HG03439 (cell line): ENCODE data around the gene ABHD2.

ENCODE experiments used
- ATAC-seq: cut with Tn5 transposase; IDR thresholded peaks from one replicate; pipeline ENCODE4 v1.9.1; 2021; ENCODE audit warnings: mild to moderate bottlenecking, moderate library complexity; ENCODE audit not compliant: unreplicated experiment

Gene ABHD2

DNA sequence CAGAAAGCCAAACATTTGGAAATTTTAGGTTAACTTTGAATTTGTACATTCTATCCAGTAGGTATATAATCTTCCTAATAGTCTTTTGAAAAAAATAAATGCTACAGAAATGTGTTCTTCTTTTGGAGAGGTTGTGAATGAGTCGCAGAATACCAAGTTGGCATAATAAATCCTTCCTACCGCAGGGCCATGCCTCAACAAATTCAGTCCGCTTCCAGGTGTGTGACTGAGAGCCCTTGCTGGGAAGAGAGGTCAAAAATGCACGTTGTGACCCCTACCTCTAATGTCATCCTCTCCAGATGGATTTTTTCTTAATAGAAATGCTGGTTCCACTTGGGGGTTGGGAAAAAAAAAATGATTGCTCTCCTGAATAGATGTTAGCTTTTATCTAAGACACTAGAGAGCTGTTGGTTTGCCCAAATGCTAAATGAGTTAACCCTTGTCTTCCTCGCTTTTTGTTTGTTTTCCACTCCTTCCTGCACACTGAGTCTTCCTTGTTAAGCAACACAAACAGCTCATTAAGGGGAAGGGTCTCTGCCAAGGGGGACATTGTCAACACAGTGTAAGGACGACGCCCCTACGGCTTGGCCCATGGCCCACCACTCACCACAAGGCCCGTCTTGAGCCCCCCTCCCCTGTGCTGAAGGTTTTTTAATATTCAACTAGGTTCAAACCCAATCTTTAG, 99.2 kb downstream of the ABHD2 start:
- no peak for ATAC-seq

DNA sequence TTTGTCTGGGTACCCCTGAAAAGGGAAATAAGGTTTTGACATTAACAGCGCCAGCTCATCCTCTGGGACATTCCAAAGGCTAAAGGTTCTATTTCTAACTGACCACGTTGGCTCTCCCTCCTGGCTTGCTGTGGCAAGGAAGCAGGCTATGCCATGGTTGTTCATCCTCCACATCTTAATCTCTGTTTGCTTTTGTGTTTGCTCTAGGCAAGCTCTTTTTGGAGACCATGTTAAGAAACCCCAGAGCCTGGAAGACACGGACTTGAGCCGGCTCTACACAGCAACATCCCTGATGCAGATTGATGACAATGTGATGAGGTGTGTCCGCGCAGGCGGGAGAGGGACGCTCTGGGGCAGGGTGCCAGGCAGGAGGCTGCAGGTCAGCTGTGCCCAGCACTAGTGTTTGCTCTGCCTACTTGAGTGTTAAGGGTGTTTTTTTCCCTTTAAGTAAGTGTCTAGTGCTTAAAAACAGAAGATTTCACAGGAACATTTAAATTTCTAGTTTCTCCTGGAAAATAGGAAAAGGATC, 99.8 kb downstream of the ABHD2 start:
- ATAC-seq: no peak

DNA sequence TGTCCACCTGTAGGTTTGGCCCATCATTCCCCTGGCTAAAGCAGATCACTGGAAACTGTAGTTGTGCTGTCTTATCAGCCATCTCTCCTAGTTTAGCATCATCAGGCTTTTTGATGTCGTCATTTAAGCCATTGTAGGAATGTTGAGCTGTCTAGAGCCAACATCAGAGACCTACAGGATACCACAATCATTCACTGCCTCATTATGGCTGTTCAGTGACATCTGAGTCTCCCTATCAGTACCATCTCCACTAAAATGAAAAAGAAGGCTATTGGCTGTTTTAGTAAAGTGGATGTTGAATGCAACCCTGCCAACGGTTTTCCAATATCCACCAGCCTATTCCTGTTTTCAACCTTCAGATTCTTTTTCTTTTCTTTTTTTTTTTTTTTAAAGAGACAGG, 103.9 kb downstream of the ABHD2 start:
- no peak for ATAC-seq

DNA sequence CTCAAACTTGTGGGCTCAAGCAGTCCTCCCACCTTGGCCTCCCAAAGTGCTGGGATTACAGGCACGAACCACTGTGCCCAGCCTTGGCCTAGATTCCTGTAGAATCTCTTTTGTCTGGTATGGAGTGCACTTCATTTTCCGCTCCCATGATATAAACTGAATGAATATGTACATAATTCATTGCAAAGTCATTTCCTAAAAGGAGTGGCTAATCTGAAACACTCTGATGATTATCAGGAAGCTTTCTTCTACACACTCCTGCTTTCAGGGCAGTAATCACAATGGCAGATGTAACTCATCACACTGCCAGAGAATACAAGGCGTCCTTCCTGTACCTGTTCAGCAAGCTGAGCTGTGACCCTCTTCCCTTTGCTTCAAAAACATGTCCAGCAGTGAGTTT, 104.5 kb downstream of the ABHD2 start:
- no peak for ATAC-seq

DNA sequence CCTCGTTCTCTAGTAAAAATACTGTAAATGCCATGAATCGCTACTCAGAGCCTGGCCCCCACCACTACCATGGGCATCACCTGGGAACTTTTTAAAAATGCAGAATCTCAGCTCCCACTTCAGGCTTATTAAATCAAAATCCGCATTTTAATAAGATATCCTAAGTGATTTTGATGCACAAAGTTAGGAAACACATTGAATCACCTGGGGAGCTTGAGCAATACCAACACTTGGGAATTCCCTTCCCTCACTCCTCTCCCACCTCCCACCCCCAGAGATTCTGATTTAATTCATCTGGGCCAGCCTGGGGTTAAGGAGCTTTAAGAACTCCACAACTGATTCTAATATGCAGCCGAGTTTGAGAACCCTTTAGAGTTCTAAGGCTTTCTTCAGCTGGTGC, 106.4 kb downstream of the ABHD2 start:
- ATAC-seq: no peak

DNA sequence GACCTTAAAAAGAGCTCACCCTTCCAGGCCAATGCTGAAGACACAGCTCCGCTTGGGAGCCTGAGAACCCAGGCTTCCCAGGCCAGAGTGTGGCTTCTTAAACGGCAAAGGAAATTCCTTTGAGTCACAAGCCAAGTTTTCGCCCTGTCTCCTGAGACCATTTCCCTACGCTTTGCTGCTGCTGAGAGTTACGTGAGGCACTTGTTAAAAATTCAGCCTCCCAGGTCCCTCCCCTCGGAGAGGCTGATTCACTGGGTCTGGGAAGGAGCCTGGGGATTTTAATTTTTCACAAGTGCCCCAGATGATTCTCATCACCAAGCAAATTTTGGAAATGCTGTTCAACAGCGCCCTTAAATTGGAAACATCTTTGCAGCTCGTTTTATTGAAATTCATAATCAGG, 107.6 kb downstream of the ABHD2 start:
- no peak for ATAC-seq

DNA sequence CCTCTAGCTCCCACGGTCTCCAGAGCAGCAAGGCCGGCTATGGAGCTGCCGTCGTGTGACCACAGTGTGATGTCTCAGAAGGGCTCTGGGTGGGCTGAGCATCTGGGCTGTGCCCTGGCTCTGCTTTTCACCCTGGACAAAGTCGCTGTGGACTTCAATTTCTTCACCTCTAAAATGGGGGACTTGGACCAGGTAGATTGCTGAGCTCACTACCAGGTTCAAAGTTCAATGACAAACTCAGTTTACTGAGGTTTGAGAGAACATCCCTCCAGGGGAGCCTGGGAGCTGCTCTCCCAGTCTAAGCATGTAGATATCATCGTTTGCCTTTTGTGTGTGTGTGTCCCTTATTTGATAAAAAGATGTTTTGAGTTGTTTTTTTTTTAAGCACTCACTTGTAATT, 108.0 kb downstream of the ABHD2 start:
- ATAC-seq: no peak

DNA sequence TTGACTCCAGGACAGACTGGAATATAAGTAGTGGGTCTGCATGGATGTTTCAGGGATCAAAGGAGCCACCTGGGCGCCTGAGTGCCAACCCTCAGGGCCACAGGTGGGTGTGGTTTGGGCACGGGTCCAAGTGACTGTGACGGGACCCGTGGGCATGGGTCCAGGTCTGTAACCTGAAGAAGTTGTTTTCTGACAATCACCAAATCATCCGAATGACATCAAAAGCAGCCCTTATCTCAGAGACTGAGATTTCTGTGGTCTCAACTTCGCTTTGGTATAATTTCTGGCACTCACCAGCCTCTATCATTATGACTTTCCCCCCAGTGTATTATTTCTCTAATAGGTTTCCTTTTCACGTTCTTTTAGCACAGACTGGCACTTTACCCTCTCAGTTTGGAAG, 108.7 kb downstream of the ABHD2 start:
- no peak for ATAC-seq

DNA sequence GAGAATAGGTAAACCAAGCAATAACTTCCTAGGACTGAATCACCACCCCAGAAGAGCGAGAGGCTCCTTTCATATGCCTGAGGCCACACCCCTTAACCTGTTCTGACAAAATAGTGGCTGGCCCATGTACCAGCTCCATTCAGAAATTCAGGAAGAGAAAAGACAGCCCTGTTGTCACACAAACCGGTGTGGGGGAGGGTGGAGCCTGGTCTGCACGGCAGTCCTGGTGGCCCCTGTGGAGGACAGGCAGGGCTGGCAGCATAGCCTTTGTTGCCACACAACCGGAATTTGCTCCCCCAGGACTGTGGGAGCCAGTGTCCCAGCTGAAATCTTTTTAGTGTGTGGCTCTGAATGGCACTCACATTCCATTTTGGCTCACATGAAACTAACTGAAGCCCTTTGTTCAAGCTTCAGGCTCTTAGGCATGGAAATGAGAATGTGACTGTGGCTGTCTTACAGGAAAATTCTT, 109.3 kb downstream of the ABHD2 start:
- ATAC-seq: no peak

DNA sequence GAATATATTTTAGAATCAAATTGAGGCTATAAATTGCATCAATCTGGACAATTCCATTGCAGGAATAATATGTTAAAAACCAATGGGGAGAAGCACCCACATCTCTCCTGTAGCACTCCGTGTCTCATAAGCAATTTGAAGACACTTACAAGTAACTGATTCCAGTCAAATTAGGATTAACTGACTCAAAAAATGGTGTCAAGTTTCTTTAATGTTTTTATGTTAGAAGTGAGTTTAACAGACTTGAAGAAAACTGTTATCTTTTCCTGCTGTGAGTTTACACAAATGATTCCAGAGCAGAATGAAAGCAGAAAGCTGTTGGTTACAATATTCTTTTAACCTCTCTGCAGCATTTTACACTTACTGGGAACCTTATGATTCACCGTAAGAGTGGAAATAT, 109.9 kb downstream of the ABHD2 start:
- no peak for ATAC-seq

DNA sequence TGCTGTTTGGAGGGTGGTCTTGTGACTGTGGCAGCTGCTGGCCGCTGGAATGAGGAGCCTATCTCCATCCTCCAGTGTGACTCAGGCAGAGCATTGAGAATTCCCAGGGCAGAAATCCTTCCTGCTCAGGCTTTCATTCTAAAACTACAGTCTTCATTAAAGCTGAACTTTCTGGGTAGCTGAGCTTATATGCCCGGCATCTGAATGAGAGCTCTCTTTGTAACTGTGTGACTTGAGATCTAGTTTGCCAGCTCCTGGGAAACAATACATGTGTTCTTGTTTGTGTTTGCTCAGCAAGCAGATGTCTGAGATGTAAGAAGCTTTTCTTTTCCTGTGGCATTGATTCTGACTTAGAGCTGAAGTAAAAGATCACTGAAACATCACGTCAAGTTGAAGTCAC, 110.7 kb downstream of the ABHD2 start:
- no peak for ATAC-seq

DNA sequence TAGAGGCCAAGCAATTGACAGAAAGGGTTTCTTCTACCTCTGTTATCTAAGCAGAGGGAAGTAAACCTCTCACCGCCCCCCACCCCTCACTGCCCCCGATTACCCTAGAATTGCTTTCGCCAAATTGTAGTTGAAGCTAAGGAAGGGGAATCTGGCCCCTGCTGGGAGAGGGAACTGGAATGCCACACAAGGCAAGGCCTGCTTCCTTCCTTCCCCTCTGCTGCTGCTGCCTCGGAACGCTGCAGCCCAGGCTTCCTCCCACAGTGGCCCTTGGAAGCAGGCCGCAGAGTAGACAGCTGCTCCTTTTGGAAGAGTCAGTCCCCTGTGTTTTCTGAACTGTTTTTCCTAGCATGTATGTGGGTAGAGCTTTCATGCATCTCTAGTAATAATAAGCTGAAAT, 111.5 kb downstream of the ABHD2 start:
- no peak for ATAC-seq

DNA sequence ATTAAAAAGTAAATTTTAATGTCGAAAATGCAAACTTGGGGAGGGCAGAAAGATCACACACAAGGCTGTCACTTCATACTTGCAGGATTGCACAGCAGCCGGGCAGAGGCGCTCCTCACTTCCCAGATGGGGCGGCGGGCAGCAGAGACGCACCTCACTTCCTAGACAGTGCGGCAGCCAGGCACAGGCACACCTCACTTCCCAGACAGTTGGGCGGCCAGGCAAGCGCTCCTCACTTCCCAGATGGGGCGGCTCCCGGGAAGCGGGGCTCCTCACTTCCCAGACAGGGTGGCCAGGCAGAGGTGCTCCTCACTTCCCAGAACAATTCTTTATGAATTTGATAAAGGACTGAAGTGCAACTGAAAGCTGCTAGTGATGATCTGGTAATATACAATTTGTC, 111.9 kb downstream of the ABHD2 start:
- ATAC-seq: no peak

DNA sequence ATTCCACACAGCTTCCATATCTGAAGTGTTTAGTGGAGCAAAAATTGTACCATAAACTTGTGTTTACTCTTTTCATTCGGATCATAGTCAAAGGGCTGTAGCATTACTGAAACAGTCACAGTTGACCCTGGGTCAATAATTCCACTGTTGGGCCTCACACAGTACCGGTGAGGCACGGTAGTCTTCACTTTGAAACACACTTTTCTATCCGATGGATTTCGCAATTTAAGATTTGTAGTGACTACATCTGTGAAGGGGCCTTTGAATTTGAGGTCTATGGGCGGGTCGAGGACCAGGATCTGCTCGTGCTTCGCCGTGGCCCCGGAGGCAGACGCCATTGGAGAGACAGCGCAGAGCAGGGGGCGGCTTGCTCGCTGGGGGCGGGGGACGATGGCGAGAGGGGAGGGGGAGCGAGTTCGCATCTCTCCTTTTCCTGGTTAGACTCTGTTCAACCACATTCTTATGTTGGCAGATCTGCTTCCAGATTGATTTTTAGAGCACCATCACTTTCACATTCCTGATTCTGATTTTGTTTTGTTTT, 113.3 kb downstream of the ABHD2 start:
- no peak for ATAC-seq

DNA sequence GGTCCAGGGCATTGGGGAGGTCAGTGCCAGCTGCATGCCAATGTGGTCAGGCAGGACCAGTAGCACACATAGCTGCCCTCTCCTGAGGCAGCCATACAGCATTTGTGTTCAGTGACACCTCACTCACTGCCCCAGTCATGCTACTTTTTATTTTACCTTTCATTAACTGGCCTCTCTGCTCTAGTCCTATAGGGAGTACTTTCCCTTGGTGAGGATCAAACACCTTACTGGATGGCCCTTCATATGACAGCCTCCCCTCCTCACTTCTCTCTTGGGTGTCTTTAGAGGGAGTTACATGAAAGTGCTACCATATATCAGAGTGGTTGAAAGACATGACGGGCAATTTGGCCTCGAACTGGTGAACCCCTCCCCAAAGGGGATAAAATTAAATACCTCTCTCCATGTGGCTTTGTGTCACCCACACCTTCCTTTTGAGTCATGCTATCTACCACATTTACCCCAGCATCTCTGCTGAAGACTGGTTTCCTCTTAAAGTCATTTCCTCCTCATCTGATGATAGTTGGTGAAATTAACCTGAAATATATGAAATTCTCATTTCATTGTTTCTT, 115.5 kb downstream of the ABHD2 start:
- ATAC-seq: no peak

DNA sequence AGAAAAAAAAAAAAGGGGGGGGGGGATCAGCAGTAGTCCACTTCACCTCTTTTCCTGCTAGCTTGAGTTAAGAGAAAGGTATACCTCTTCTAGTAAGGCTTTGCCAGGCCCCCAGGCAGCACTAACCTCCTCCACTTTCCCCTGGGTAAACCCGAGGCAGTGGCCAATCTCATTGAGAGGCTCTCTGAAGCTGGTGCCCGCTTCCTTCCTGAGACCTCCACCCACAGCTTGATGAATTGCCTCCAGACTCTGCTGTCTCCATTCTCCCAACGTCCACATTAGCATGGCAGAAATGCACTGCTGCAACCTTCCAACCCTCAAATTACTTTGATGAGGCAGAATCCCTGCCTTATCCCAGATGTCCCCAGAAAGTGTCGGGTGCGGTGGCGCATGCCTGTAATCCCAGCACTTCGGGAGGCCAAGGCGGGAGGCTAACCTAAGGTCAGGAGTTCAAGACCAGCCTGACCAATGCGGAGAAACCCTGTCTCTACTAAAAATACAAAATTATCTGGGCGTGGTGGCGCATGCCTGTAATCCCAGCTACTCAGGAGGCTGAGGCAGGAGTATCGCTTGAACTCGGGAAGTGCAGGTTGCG, 117.8 kb downstream of the ABHD2 start:
- no peak for ATAC-seq

DNA sequence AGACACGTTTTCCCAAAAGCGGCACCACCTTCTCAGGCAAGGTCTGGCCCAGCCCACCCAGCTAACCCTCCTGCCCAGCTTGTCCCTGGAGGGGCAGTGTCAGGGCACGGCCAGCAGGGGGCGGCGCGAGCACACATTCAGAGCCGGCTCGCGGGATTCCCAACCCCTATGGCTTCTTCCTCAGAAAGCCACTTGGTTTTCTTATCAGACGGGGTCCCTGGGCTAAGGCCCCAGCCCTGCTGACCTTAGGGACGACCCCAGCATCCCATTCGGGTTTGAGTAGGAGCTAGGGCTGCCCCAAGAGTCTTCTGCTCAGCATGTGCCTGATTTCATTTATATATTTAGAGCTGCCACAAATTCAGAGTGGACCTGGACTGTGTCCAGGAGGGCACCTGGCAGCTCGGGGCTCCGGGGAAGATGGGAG, 118.7 kb downstream of the ABHD2 start:
- peak; percentile 67 for ATAC-seq

DNA sequence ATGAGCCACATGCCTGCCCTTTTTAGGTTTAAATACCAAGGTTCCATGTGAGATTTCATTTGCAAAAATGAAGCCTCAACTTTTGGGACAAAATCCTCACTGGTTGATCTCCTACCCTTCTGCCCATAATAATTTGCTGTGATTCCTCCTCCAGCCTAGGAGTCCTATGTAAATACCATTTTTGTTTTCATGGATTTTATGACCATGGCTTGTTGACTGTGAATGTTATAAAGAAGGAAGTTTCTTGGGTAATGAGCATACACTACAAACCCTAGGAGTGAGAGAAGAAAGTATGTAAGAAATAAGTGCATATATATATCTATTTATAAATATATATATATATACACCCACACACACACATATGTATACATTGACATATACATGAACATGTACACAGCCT, 120.0 kb downstream of the ABHD2 start:
- no peak for ATAC-seq

DNA sequence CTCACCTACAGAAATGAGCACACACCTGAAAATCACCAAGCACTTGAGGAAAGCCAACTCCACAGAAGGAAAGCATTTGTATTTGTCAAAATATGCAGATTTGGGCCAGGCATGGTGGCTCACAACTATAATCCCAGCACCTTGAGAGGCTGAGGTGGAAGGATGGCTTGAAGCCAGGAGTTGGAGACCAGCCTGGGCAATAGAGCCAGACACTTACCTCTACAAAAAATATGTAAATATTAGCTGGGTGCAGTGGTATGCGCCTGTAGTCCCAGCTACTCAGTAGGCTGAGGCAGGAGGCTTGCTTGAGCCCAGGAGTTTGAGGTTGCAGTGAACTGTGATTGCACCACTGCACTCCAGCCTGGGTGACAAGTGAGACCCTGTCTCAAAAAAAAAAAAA, 120.8 kb downstream of the ABHD2 start:
- no peak for ATAC-seq

DNA sequence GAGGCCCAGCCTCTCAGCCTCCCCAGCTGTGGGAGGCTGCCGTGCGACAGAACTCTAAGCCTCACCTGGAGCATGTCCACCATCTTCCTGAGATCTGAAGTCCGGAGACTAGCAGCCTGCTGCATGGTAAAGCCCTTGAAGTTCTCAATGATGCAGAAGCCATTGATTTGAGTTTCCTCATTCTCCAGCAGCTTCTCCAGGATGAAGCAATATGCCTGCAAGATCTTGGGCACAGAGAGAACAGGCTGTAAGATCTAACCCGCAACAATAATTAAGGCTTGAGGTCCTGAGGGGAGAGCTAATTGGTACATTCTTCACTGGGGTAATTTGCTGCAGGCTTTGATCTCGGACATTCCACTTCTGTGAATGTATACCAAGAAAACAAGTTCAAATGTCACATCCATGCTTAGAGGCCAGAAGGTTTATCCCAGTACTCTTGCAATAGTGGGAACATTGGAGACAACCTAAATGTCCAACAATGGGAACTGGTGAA, 123.5 kb downstream of the ABHD2 start:
- ATAC-seq: no peak

DNA sequence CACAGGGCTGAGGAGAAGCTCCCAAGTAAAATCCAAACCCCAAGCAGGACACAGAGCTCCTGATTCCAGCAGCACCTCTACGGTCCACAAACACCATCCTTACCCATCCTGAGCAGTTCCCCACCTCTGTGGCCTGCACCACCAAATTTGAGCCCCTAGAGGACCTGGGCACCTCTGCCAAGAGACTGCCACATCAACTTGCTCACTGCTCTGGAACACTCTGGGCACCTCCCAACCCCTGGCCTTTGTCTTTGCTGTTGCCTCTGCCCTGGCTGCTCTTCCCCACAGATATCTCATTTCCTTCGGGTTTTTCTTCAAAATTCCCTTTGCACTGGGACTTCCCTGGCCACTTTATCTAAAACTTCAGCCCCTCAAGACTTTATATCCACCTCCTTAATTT, 127.4 kb downstream of the ABHD2 start:
- no peak for ATAC-seq

DNA sequence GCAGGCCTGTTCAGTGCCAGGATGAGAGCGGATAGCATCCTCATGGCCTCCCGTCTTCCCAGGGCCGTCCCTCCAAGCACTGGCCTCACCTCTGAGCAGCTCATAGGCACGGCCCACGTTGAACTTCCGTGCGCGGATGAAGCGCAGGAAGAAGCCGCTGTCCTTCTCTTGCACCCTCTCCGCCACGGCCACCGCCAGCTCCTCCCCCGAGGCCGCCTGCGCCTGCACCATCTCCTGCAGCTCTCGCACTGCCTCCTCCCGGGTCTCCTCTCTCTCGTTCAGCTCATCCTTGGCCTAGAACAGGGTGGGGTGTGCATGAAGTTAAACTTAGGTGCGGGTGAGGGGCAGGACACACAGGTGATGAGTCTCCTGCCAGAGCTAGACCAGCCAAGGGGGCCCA, 128.8 kb downstream of the ABHD2 start:
- ATAC-seq: no peak
